Measurements from ENCODE around the gene TUNAR.

DNA sequence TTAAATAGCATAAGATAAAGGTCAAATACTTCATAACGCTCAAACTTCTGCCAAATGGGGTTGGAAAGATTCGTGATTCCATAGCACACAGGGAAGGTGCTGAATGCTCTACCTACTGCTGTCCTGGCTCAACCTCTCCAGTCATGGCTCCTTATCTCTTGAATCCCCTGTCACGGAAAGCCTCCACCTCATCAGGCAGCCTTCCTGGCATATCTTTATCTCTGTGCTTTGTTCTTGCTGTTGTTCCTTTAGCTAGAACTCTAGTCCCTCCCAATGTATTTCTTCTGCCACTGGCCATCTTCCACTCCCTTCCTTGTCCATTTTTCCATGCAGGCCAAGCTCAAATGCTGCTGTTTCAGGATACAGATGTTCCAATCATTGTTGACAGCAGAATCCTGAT, 26.9 kb upstream of the TUNAR start:
- TF ChIP-seq CTCF (IDR thresholded peaks at IDR 0.05) (no peak), POLR2AphosphoS5 (IDR thresholded peaks at IDR 0.05) (no peak)

Data from upper lobe of left lung (tissue), 4 donors.